PC-3 (cell line): Measurements from ENCODE around the gene HAUS1. TPM values are rescaled to one million over a fixed set of nuclear protein-coding genes. Genes with fewer than 3 reads are reported as not detected.

Experiments
- ATAC-seq: fragments of 200-7000 bp; cut with Tn5 transposase; 2 replicates; pipeline ENCODE4 v1.9.1; 2020; ENCODE audit warnings: mild to moderate bottlenecking, moderate library complexity
- BruUV-seq: library from RNA; stranded (reverse); fragments of 400-500 nt; replicated peaks from 2 replicates; lab custom pipeline; 2021; lab: Mats Ljungman, UMichigan
- CTCF ChIA-PET: fragments of 300-600 bp; sonication (Branson Sonifier 250); formaldehyde crosslinking; loops from one replicate; lab custom pipeline; 2022; ENCODE audit warnings: antibody characterized with exemption; lab: Charles Lee
- POLR2A ChIA-PET: fragments of 300-600 bp; sonication (Branson Sonifier 250); formaldehyde crosslinking; loops from one replicate; lab custom pipeline; 2022; ENCODE audit warnings: antibody characterized with exemption; ENCODE audit not compliant: unreplicated experiment; lab: Charles Lee
- DNase-seq: peaks from one replicate; pipeline ENCODE4 v3.0.0-alpha.2; 2015
- H2AFZ ChIP-seq: fragments of 300-600 bp; sonication (generic); 2 replicates; pipeline ENCODE4 v1.6.0; 2016; ENCODE audit warnings: antibody characterized with exemption, low read length
- H3F3A ChIP-seq: fragments of 300-600 bp; sonication (generic); one replicate; pipeline ENCODE4 v1.6.0; 2017; ENCODE audit warnings: antibody characterized with exemption, low read length, control low read depth, mild to moderate bottlenecking; ENCODE audit not compliant: unreplicated experiment
- H3K27ac ChIP-seq: fragments of 300-600 bp; sonication (generic); 2 replicates; pipeline ENCODE4 v1.5.1; 2016; ENCODE audit warnings: mild to moderate bottlenecking, low read length
- H3K27me3 ChIP-seq: fragments of 300-600 bp; sonication (generic); 2 replicates; pipeline ENCODE4 v1.6.1; 2016; ENCODE audit warnings: low read length, mixed read lengths
- H3K36me3 ChIP-seq: fragments of 300-600 bp; sonication (generic); 2 replicates; pipeline ENCODE4 v1.6.1; 2016; ENCODE audit warnings: low read depth, mixed run types, low read length, mixed read lengths
- H3K4me1 ChIP-seq: fragments of 300-600 bp; sonication (generic); 2 replicates; pipeline ENCODE4 v1.5.1; 2016; ENCODE audit warnings: low read length; ENCODE audit not compliant: insufficient read depth
- H3K4me2 ChIP-seq: fragments of 300-600 bp; sonication (generic); 2 replicates; pipeline ENCODE4 v1.6.0; 2016; ENCODE audit warnings: low read length
- H3K4me3 ChIP-seq: fragments of 300-600 bp; sonication (generic); 2 replicates; pipeline ENCODE4 v1.5.1; 2016; ENCODE audit warnings: mild to moderate bottlenecking, low read length, mixed read lengths
- H3K79me2 ChIP-seq: fragments of 300-600 bp; sonication (generic); 2 replicates; pipeline ENCODE4 v1.6.1; 2017; ENCODE audit warnings: low read length, mixed read lengths
- H3K9ac ChIP-seq: fragments of 300-600 bp; sonication (generic); 2 replicates; pipeline ENCODE4 v1.6.0; 2016; ENCODE audit warnings: mild to moderate bottlenecking, low read length
- H3K9me2 ChIP-seq: fragments of 300-600 bp; sonication (generic); replicated peaks from 2 replicates; pipeline ENCODE4 v1.6.1; 2016; ENCODE audit warnings: mixed run types, low read length, mixed read lengths
- H3K9me3 ChIP-seq: fragments of 300-600 bp; sonication (generic); 2 replicates; pipeline ENCODE4 v1.6.1; 2016; ENCODE audit warnings: low read length, mixed read lengths
- H4K20me1 ChIP-seq: fragments of 300-600 bp; sonication (generic); 2 replicates; pipeline ENCODE4 v1.6.1; 2016; ENCODE audit warnings: low read length, mixed read lengths
- EZH2 ChIP-seq: fragments of 300-600 bp; sonication (generic); IDR thresholded peaks from one replicate; pipeline ENCODE4 v1.6.1; 2017; ENCODE audit warnings: antibody characterized with exemption, mild to moderate bottlenecking, low read length; ENCODE audit not compliant: unreplicated experiment
- EZH2phosphoT487 ChIP-seq: fragments of 300-600 bp; sonication (generic); IDR thresholded peaks from 2 replicates; pipeline ENCODE4 v1.6.1; 2018; ENCODE audit warnings: mild to moderate bottlenecking, antibody characterized with exemption, low read length, borderline replicate concordance
- intact Hi-C: fragments of 100-400 bp; cut with micrococcal nuclease; formaldehyde crosslinking; loops from 2 replicates; pipeline ENCODE4 v1.9.0; 2023
- total RNA-seq: library from RNA; depleted of rRNA; stranded (reverse); fragments of >200 nt; gene quantifications from 2 replicates; pipeline ENCODE4 v1.2.3, GENCODE V29; 2014
- TF ChIP-seq, protein P1 (sequence below): fragments of 300-600 bp; sonication (generic); conservative IDR thresholded peaks from 2 replicates; pipeline ENCODE4 v1.5.1; 2017; ENCODE audit warnings: antibody characterized with exemption, low read depth, mild to moderate bottlenecking, low read length

The HAUS1 gene
- total RNA-seq, 1 experiment from 2014 or later: 17.7 TPM

DNA sequence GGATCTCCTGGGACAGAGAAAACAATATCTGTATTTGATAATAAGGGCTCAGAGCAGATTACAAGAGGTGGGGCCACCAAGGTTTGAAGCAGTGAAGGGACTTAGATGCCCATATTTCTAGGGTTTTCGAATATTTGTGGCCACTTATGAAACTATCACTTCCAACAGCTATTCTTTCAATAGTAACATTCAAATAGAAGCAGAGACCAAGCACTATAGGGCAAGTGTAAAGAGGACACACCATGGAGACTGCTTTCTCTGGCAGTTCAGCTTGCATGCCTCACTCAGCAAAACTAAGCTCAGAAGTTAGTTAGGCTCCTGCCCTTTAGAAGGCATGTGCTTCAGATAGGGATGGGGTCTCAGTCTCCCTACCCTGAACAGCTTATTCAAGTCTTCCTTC, 42.4 kb upstream of the HAUS1 start:
- Histone ChIP-seq H3K4me2 (no peak overlapping the region), H3K4me3 (no peak overlapping the region), H3K27me3 (no peaks in the 10 kb centered on the region), H3K9me2 (no peaks in the 10 kb centered on the region), H2AFZ (no peak overlapping the region), H3F3A (no peaks in the 10 kb centered on the region), H4K20me1 (no peaks in the 10 kb centered on the region), H3K9me3 (no peaks in the 10 kb centered on the region), H3K36me3 (no peaks in the 10 kb centered on the region), H3K9ac (no peak overlapping the region), H3K4me1 (no peaks in the 10 kb centered on the region), H3K79me2 (no peaks in the 10 kb centered on the region), H3K27ac (no peak overlapping the region)
- TF ChIP-seq EZH2phosphoT487 (no peak), EZH2 (no peak)
- TF ChIP-seq, protein P1, sequence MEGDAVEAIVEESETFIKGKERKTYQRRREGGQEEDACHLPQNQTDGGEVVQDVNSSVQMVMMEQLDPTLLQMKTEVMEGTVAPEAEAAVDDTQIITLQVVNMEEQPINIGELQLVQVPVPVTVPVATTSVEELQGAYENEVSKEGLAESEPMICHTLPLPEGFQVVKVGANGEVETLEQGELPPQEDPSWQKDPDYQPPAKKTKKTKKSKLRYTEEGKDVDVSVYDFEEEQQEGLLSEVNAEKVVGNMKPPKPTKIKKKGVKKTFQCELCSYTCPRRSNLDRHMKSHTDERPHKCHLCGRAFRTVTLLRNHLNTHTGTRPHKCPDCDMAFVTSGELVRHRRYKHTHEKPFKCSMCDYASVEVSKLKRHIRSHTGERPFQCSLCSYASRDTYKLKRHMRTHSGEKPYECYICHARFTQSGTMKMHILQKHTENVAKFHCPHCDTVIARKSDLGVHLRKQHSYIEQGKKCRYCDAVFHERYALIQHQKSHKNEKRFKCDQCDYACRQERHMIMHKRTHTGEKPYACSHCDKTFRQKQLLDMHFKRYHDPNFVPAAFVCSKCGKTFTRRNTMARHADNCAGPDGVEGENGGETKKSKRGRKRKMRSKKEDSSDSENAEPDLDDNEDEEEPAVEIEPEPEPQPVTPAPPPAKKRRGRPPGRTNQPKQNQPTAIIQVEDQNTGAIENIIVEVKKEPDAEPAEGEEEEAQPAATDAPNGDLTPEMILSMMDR: no peak
- ChIA-PET CTCF (no interaction called here), POLR2A (no interaction called here)
- no TSS peak for BruUV-seq
- intact Hi-C loops: no loop called here
- no peak for ATAC-seq
- no peak for DNase-seq

DNA sequence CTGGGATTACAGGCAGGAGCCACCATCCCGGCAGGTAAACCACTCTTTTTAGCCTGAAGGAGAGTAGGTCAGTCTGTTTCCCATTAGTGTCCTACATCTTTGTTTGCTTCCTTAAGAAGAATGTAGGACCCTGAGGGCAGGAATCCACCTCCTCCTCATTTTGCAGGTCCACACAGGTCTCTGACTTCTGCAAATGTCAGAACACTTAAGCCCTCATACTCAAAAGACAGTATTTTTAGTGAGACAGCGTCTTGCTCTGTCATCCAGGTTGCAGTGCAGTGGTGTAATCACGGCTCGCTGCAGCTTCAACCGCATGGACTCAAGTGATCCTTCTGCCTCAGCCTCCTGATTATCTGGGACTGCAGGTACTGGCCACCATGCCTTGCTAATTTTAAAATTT, 41.4 kb upstream of the HAUS1 start:
- CTCF ChIA-PET: no interaction called here
- no peak overlapping the region for H3K27ac ChIP-seq
- ATAC-seq: no peak

DNA sequence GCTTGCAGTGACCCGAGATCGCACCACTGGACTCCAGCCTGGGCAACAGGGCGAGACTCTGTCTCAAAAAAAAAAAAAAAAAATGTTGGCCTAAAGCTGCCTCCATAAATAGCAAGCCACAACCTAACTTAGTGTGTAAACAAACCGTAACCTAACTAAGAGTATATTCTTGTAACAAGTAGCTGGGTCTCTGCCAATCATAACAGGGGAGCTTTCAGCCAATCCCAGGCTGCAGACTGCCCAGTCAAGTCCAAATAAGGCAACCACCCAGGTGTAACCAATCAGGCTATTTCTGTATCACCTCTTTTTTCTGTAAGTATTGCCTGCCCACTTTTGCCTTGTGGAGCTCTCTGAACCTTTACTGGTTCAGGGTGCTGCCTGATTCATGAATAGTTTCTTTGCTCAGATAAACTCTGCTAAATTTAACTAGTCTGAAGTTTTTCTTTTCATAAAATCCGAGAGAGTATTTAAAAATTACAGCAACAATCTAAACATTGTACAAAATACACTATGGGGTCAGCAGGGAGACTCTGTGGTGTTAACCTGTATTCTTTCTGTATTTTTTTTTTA, 36.7 kb upstream of the HAUS1 start:
- ChIA-PET CTCF (interaction anchor here (0.7 kb wide), 1 partner anchor 93 kb away, joined by 5 read pairs; no protein-coding TSS in a partner anchor), POLR2A (no interaction called here)
- no peak overlapping the region for H3K4me3 ChIP-seq
- no peaks in the 10 kb centered on the region for H3K79me2 ChIP-seq
- H3K4me2 ChIP-seq: no peak overlapping the region
- H3F3A ChIP-seq: no peaks in the 10 kb centered on the region
- no peaks in the 10 kb centered on the region for H4K20me1 ChIP-seq
- H3K4me1 ChIP-seq: no peaks in the 10 kb centered on the region
- no TSS peak for BruUV-seq
- H3K9me2 ChIP-seq: no peaks in the 10 kb centered on the region
- intact Hi-C loops: no loop called here
- H3K9me3 ChIP-seq: no peaks in the 10 kb centered on the region
- no peaks in the 10 kb centered on the region for H3K36me3 ChIP-seq
- TF ChIP-seq EZH2phosphoT487: no peak
- TF ChIP-seq EZH2: no peak
- TF ChIP-seq, protein P1: no peak
- no peaks in the 10 kb centered on the region for H3K27me3 ChIP-seq
- H3K27ac ChIP-seq: no peak overlapping the region
- no peak overlapping the region for H3K9ac ChIP-seq
- peak; percentile 15 for DNase-seq
- no peak overlapping the region for H2AFZ ChIP-seq
- peak; percentile 50 for ATAC-seq

More for the DNA sequence above, 41.4 kb upstream of the HAUS1 start:
- no peak for DNase-seq
- BruUV-seq: no TSS peak
- no peaks in the 10 kb centered on the region for H3K79me2 ChIP-seq
- POLR2A ChIA-PET: no interaction called here
- TF ChIP-seq EZH2 (no peak), EZH2phosphoT487 (no peak)
- TF ChIP-seq, protein P1: no peak
- H3F3A ChIP-seq: no peaks in the 10 kb centered on the region
- no peaks in the 10 kb centered on the region for H3K9me2 ChIP-seq
- H2AFZ ChIP-seq: no peak overlapping the region
- no peaks in the 10 kb centered on the region for H3K36me3 ChIP-seq
- H3K9me3 ChIP-seq: no peaks in the 10 kb centered on the region
- no peaks in the 10 kb centered on the region for H3K4me1 ChIP-seq
- H3K27me3 ChIP-seq: no peaks in the 10 kb centered on the region
- H3K9ac ChIP-seq: no peak overlapping the region
- intact Hi-C loops: no loop called here
- H4K20me1 ChIP-seq: no peaks in the 10 kb centered on the region
- H3K4me2 ChIP-seq: no peak overlapping the region
- H3K4me3 ChIP-seq: no peak overlapping the region
